ENCODE data around the gene COL5A2. TPM values are rescaled to one million over a fixed set of nuclear protein-coding genes. Genes with fewer than 3 reads are reported as not detected.

The COL5A2 gene
- total and polyA plus RNA-seq, 4 donors = 3.2 to 83.5 (median 9.1) TPM

- no peak overlapping the region for H3K9ac ChIP-seq (ENCODE audit: low read depth in 1 of 2, low read length in 2 of 2)
- TF ChIP-seq NR2F2 (IDR thresholded peaks at IDR 0.05) (no peak), HNF4G (IDR thresholded peaks at IDR 0.05) (no peak), RAD21 (IDR thresholded peaks at IDR 0.05) (no peak), HNF4A (conservative IDR thresholded peaks at IDR 0.05) (no peak), FOXA1 (IDR thresholded peaks at IDR 0.05) (no peak), SP1 (IDR thresholded peaks at IDR 0.05) (no peak), ATF3 (IDR thresholded peaks at IDR 0.05) (no peak)
- DNase-seq (ENCODE audit: low spot score) = no peak
- H3K36me3 ChIP-seq (ENCODE audit: control insufficient read depth in 4 of 4, insufficient read depth in 3 of 4, low read depth in 1 of 4, low read length in 3 of 4) = no peaks in the 10 kb centered on the region
- no peak overlapping the region for H3K4me3 ChIP-seq (ENCODE audit: low read depth in 1 of 3, low read length in 3 of 3)
- H3K27me3 ChIP-seq (ENCODE audit: control insufficient read depth in 4 of 4, insufficient read depth in 4 of 4, low read length in 3 of 4) = no peaks in the 10 kb centered on the region
- H3K9me3 ChIP-seq (ENCODE audit: control insufficient read depth in 4 of 4, low read length in 3 of 4) = no peaks in the 10 kb centered on the region
- H3K27ac ChIP-seq (ENCODE audit: low read depth in 1 of 2, low read length in 2 of 2) = no peak overlapping the region
- no peaks in the 10 kb centered on the region for H3K4me1 ChIP-seq (ENCODE audit: control insufficient read depth in 4 of 4, insufficient read depth in 4 of 4, low read length in 3 of 4)
Measured at GRCh38 chr2:189221811-189222467, 42.4 kb upstream of the COL5A2 start.

GRCh38 chr2:189218236-189218635 lies 38.7 kb upstream of the COL5A2 start:
- no peaks in the 10 kb centered on the region for H3K27me3 ChIP-seq (ENCODE audit: control insufficient read depth in 4 of 4, insufficient read depth in 4 of 4, low read length in 3 of 4)
- TF ChIP-seq NR2F2 (IDR thresholded peaks at IDR 0.05) = no peak
- no peak for TF ChIP-seq YY1 (IDR thresholded peaks at IDR 0.05)
- no peak for TF ChIP-seq EGR1 (IDR thresholded peaks at IDR 0.05; ENCODE audit: low read depth in 2 of 2)
- TF ChIP-seq MAX (IDR thresholded peaks at IDR 0.05) = no peak
- TF ChIP-seq RXRA (IDR thresholded peaks at IDR 0.05) = no peak
- TF ChIP-seq GABPA (IDR thresholded peaks at IDR 0.05 in 1 of 2, conservative IDR thresholded peaks at IDR 0.05 in 1 of 2) = no peak
- TF ChIP-seq TAF1 (conservative IDR thresholded peaks at IDR 0.05) = no peak
- TF ChIP-seq FOXA1 (IDR thresholded peaks at IDR 0.05) = no peak
- no peak for TF ChIP-seq HNF4G (IDR thresholded peaks at IDR 0.05)
- no peak for TF ChIP-seq ZBTB33 (IDR thresholded peaks at IDR 0.05)
- no peak for DNase-seq (ENCODE audit: low spot score)
- no peaks in the 10 kb centered on the region for H3K4me1 ChIP-seq (ENCODE audit: control insufficient read depth in 4 of 4, insufficient read depth in 4 of 4, low read length in 3 of 4)
- no peak overlapping the region for H3K27ac ChIP-seq (ENCODE audit: low read depth in 1 of 2, low read length in 2 of 2)
- no peaks in the 10 kb centered on the region for H3K9me3 ChIP-seq (ENCODE audit: control insufficient read depth in 4 of 4, low read length in 3 of 4)
- WGBS = 58% methylated on average over 2 of the region's 2 CpGs
- H3K9ac ChIP-seq (ENCODE audit: low read depth in 1 of 2, low read length in 2 of 2) = no peak overlapping the region
- no peaks in the 10 kb centered on the region for H3K36me3 ChIP-seq (ENCODE audit: control insufficient read depth in 4 of 4, insufficient read depth in 3 of 4, low read depth in 1 of 4, low read length in 3 of 4)
- no peak overlapping the region for H3K4me3 ChIP-seq (ENCODE audit: low read depth in 1 of 3, low read length in 3 of 3)

GRCh38 chr2:189217541-189217940 lies 38.0 kb upstream of the COL5A2 start:
- Histone ChIP-seq H3K9ac (ENCODE audit: low read depth in 1 of 2, low read length in 2 of 2) (no peak overlapping the region), H3K4me1 (ENCODE audit: control insufficient read depth in 4 of 4, insufficient read depth in 4 of 4, low read length in 3 of 4) (no peaks in the 10 kb centered on the region), H3K27ac (ENCODE audit: low read depth in 1 of 2, low read length in 2 of 2) (no peak overlapping the region), H3K36me3 (ENCODE audit: control insufficient read depth in 4 of 4, insufficient read depth in 3 of 4, low read depth in 1 of 4, low read length in 3 of 4) (no peaks in the 10 kb centered on the region), H3K9me3 (ENCODE audit: control insufficient read depth in 4 of 4, low read length in 3 of 4) (no peaks in the 10 kb centered on the region), H3K27me3 (ENCODE audit: control insufficient read depth in 4 of 4, insufficient read depth in 4 of 4, low read length in 3 of 4) (no peaks in the 10 kb centered on the region), H3K4me3 (ENCODE audit: low read depth in 1 of 3, low read length in 3 of 3) (no peak overlapping the region)
- 67% methylated on average over 6 of the region's 6 CpGs for WGBS
- no peak for DNase-seq (ENCODE audit: low spot score)
- TF ChIP-seq FOXA1 (IDR thresholded peaks at IDR 0.05) (no peak), TAF1 (conservative IDR thresholded peaks at IDR 0.05) (no peak), MAX (IDR thresholded peaks at IDR 0.05) (no peak), HNF4A (conservative IDR thresholded peaks at IDR 0.05) (no peak), YY1 (IDR thresholded peaks at IDR 0.05) (no peak), GABPA (IDR thresholded peaks at IDR 0.05 in 1 of 2, conservative IDR thresholded peaks at IDR 0.05 in 1 of 2) (no peak), ATF3 (IDR thresholded peaks at IDR 0.05) (no peak), HNF4G (IDR thresholded peaks at IDR 0.05) (no peak), REST (IDR thresholded peaks at IDR 0.05) (no peak), FOXA2 (IDR thresholded peaks at IDR 0.05) (no peak), JUND (IDR thresholded peaks at IDR 0.05) (no peak), RXRA (IDR thresholded peaks at IDR 0.05) (no peak), SP1 (IDR thresholded peaks at IDR 0.05) (no peak)
